HG02623 (cell line): Measurements from ENCODE around the gene BEND6.
"Not testable (repeated sequence)": the region's sequence is repeated elsewhere in the genome, so short reads cannot be mapped to it uniquely, and the experiment has no call there.

Experiments used
- ATAC-seq: cut with Tn5 transposase; IDR thresholded peaks from one replicate; pipeline ENCODE4 v1.9.1; 2021; ENCODE audit warnings: moderate library complexity; ENCODE audit not compliant: unreplicated experiment

Gene BEND6

DNA sequence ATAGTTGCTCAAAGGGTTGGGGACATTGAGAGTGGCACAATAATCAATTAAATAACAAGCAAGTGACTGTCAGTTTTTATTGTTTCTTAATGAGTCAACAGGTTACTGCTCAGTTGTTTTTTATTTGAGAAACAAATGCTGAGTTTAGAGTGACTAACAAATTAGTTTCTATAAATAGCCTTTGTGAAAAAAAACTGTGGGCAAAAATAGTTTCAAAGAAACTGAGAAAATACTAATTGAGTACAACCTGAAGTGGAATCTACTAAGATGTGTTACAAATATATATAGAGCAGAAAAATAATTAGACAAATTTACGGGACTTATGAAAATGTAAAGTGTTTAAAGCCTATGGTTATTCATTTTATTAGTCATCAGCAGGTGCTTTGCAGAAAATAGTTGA, 22.3 kb downstream of the BEND6 start:
- ATAC-seq, result no peak

DNA sequence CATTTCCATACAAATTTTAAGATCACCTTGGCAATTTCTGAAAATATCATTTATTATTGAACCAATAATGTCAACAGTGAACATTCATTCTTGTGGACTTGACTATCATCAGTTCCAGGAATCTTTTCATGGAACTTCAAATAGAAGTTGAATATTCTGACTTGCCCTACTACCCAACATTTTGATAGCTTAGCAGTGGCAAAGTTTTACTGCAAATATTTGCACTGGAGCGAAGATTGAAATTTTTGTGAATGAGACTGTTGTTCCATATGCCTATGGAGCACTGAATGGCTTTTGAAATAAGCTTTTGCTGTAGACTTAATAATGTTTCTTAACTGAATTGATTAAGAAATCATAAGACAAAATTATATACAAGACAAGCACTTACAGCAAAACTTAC, 23.6 kb downstream of the BEND6 start:
- ATAC-seq, result no peak

DNA sequence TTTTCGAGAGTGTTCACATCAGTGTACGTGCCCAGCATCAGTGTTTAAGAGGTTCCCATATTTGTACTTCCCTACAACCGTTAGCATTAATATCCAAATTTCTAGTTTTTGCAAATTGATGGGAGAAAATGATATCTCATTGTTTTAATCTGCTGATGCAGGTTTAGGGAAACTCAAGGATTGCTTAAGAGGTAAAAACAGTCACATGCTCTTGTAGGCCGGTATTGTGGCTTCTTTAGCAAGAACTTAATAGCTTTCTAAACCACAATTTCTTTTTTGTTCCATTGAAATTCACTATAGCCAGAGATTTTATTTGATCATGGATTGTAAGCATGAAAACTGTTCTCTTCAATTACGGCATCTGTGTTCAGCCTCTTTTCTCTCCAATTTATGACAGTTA, 29.5 kb downstream of the BEND6 start:
- no peak for ATAC-seq

DNA sequence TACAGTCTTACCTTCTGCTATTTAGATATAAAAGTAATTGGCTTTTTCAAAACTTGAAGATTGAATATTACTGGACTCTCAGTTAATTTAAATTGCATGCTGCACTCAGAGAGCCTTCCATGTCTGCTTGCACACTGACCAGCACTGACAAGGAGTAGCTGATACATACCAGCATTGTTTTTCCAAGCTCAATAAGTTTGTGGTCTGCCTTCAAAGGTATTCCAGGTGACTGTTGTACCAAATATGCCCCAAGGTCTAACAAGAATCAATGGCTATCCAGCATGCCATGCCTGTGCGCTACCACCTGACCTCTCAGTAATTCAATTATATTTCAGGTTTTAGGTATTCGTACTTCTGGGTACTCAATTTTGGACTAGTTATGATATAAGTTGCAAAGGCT, 30.0 kb downstream of the BEND6 start:
- ATAC-seq, result no peak

DNA sequence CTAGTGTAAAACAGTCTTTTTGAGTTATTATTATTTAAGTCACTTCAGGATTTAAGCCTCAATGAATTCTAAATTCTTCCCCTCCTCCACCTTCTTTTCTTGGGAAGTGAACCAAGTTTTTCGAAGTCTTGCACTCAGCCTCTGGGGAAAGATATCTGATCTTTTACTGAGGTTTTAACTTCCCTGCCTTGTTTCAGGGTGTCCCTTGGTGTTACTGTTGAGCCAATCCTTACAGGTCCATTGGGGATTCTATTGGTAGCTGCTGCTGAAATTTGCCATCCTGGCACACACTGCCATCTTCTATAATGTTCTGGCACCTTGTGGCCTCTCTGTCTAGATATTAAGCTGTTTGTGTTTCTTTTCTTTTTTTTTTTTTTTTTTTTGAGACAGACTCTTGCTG, 31.7 kb downstream of the BEND6 start:
- ATAC-seq, result no peak

DNA sequence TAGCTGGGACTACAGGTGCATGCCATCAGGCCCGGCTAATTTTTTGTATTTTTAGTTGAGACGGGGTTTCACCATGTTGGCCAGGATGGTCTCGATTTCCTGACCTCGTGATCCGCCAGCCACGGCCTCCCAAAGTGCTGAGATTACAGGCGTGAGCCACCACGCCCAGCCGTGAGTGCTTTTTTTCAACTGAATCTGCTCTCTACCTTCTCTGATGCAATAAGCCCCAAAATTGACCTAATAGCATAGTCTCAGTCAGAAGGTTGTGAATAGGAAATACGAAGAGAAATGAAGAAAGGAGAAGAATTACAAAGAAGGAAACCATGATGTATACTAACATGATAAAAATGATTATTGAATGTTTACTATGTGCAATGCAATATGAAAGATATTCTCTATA, 33.2 kb downstream of the BEND6 start:
- ATAC-seq, result no peak

DNA sequence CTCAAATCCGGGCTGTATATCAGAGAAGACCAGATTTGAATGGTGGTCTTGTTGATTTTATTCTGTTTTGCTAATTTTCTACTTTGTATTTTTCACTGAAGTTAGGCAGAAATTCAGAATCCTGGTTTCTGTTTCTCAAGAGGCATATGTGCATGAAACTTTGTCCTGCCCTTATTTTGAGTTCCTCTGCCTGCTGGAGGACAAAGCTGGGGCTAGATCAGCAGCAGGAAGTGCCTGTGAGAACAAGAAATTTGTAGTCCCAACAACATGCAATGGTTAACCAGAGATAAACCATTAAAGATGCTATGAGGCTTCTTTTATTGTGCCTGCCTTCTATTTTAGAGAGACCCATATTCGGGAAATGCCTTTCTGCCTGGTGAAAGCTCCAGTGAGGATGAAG, 37.1 kb downstream of the BEND6 start:
- no peak for ATAC-seq

DNA sequence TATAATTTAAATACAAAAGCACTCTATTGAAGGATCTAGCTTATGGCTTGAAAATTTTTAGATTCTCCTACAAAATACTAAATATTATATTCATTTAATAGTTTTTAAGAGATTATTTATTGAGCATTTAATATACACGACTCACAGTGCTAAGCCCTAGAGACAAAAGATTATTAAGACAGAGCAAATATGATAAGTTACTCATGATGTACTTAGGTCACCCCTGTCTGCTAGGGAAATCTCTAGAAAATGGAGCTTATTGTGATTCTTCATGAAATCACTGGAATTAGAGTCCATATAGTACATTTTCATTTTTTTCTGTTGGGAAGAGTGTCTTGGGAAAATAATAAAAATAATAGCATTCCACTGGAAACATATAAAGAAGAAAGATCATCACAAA, 37.8 kb downstream of the BEND6 start:
- no peak for ATAC-seq

DNA sequence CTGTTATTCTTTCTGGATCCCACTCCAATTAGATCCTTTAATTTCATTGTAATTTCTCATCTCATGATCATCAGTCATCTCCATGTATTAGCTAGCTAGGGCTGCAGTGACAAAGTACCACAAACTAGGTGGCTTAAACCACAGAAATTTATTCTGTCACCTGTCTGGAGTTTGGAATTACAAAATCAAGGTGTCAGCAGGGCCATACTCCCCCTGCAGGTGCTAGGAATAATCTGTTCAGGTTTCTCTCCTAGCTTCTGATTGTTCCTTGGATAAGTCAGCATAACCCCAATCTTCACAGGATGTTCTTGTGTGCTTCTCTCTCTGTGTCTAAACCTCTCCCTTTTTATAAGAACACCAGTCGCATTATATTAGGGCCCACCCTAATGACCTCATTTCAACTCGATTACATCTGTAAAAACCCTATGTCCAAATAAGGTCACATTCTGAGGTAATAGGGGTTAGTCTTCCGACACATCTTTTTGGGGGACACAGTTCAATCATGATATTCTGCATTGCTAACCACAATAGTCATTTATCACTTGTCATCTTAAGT, 40.5 kb downstream of the BEND6 start:
- ATAC-seq, result no peak

DNA sequence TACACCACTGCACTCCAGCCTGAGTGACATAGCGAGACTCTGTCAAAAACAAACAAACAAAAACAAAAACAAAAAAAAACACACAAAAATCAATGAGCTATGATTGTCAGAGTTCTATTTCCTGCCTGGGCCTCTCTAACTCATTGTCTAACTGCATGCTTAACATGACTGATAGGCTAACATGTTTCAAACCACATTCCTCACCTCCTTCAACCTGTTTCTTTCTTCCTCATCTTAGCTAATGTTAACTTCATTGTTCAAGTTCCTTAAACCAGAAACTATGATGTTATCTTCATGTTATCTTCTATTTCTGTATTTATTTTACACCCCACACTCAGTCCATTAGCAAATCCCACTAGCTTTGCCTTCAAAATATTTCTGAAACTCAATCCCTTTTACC, 41.5 kb downstream of the BEND6 start:
- ATAC-seq, result no peak

DNA sequence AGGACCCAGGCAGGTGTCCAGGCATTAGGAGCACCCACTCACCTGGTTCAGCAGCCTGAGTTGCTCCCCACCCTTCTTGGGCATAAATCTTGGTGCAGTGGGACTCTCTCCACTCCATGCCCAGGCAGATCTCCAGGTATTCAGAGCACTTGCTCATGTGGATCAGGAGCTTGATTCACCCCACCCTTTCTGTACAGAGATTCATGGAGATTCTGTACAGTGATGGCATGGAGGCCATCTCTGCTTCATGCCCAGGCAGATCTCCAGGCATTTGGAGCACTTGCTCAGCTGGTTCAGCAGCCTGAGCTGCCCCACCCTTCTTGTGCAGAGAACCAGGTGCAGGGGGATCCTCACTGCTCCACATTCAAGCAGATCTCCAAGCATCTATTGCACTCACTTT, 44.1 kb downstream of the BEND6 start:
- no peak for ATAC-seq

DNA sequence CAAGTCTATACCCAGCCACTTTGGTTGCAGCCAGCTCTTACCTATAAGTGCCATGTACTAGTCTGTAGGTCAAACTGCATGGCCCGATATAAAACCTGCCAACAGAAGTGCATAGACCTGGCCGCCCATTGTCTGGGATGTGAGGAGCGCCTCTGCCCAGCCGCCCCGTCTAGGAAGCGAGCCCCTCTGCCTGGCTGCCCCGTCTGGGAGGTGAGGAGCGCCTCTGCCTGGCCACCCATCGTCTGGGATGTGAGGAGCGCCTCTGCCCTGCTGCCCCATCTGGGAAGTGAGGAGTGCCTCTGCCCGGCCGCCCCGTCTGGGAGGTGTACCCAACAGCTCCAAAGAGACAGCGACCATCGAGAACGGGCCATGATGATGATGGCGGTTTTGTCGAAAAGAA, 44.8 kb downstream of the BEND6 start:
- ATAC-seq, result not testable (repeated sequence)

DNA sequence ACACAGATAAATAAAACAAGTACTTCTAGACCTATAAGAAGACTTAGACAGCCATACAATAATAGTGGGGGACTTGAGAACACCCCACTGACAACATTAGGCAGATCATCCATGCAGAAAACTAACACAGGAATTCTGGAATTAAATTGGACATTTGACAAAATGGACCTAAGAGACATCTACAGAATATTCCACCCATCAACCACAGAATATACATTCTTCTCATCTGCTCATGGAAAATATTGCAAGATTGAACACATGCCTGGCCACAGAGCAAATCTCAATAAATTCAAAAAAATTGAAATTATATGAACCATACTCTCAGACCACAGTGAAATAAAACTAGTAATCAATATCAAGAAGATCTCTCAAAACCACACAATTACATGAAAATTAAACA, 47.3 kb downstream of the BEND6 start:
- ATAC-seq, result no peak

DNA sequence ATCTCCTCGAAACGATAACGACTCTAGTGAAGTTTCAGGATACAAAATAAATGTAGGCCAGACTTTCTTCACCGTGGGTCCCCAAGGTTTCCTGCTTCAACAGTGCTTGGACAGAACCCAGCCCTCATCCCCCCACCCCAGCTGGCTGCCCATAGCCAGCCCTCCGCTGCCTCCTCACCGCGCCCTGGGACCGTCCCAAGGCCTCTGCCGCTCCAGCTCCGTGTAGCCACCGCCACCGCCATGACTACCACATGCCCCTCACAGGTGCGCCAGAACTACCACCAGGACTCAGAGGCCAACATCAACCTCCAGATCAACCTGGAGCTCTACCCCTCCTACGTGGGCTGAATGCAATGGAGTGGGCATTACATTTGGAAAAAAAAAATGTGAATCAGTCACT, 49.4 kb downstream of the BEND6 start:
- ATAC-seq, result no peak

DNA sequence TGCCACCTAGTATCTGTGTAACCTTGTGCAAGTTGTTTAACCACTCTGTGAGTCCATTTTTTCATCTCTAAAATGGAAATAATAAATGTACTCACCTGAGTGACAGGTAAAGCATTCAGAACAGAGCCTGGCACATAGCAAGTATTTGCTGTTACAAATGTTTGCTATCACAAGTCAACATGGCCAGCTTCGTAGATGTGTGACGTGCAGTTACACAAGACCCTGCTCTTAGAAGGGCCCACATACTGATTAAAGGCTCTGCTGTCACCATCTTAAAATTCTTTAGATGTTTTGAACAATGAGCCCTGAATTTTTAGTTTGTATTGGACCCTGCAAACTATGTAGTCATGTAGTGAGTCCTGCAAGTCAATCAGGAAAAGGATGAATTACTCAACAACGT, 51.2 kb downstream of the BEND6 start:
- no peak for ATAC-seq

DNA sequence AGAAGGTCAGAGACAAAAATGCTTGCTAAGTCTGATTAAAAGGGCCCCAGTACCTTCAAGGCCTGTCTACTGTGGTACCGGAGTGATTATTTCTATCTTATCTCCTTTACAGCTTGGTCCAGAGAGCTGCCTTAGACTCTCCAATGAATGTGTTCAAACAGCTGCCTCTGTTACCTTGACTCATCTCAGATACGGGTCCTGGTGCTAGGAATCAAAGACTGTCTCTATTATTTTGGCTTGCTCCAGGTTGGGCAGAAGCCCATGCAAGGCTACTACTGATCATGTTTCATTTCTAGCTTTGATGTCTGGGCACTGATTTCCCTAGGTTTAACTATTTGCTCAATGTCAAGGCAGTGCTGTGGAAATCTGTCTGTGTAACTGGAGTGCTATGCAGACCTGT, 53.2 kb downstream of the BEND6 start:
- ATAC-seq, result not testable (repeated sequence)

DNA sequence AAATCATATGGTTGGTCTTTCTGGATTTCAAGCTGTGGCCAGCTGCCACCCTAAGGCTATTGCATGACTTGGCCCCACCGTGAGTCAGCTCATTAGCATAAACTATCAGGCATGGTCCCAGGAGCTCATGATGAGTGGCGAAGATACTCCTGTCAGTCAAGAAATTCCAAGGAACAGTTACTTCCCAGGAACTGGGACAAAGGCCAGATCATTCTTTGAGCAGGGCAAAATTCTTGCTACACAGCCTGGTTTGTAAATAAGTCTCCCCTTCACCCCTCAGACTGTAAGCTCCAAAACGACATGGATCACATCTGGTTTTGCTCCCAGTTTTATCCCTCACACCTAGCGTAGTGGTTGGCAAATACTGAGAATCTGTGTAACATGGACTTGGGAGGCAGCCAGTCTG, 58.6 kb downstream of the BEND6 start:
- ATAC-seq, result no peak

DNA sequence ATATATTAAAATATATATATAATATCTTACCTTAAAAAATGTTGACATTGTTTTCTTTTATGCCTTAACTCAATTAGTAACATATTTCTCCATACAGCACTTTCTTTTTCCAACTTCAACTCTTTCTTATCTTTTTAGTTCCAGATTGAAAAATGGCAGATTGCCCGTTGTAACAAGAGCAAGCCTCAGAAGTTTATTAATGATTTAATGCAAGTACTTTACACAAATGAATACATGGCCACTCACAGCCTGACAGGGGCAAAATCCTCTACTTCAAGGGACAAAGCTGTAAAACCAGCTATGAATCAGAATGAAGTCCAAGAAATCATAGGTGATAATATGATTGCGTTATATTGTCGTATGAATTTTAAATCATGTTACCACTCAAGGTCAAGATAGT, 62.2 kb downstream of the BEND6 start:
- ATAC-seq, result no peak

DNA sequence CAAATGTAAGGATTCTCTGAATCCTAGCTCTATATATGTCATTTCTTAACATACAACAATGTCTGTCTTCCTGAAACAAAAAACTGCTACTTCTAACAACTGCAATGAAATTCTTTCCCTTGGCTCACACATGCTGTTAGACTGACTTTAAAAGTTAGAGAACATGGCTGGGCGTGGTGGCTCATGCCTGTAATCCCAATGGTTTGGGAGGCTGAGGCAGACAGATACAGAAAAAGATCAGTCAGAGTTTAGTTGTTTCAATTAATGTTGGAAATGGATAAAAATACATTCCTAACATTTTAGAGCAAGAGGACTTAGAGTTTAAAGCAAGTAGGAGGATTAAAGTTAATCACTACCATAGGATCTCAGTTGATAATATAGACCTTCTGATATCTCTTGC, 62.9 kb downstream of the BEND6 start:
- ATAC-seq, result no peak

DNA sequence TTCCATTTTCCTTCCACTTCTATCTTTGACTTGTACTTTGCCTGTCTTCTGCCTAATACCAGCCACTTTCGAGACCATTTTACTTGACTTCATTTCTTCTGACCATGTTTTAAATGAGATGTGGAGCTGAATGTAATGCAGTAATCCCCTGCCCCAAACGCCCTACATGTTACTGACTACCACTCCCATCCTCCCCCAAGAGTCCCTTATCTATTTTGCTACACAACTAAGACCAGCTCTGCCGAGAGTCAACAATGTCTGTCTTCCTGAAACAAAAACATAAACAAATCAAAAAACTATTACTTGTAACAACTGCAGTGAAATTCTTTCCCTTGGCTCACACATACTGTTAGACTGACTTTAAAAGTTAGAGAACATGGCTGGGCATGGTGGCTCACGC, 64.5 kb downstream of the BEND6 start:
- no peak for ATAC-seq

DNA sequence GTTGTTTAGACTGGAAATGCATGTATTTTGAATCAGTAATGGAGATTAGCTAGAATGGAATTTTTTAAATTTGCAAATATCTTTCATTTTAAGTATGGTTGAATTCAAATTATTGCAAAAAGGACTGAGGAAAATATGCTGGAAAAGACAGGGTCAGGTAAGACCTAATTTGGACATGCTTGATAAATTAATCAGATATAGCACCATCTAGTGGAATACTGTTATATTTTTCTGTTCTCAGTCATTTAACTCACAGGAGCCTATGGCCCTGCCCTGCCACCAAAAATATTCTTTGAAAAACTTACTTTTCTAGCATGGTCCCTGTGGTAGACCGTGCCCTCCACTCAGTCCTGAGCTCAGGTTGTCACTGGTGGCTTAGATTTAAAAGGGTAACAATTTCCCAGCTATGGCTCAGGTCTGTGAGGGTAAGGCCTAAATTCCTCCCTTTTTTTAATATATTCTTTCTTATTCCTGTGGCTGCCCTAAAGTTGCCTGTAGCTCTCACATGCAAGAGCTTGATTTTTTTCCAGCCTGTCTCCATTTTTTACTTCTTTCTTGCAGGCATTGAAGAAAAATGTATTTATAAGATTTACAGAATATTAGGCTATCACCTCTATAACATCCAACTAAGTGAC, 66.3 kb downstream of the BEND6 start:
- ATAC-seq, result no peak

DNA sequence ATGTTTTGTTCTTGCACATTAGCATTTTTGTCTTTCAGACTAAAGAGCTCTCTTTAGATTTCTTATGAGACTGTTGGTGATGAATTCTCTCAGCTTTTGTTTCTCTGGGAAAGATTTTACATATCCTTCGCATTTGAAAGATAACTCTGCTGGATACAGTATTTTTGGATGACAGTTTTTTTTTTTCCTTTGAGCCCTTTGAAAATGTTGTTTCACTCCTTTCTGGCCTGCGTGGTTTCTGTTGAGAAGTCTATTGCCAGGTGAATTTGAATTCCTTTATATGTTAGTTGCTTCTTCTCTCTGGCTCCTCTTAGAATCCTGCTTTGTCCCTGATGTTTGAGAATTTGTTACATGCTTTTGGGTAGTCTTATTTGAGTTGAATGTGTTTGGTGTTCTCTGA, 69.4 kb downstream of the BEND6 start:
- no peak for ATAC-seq

DNA sequence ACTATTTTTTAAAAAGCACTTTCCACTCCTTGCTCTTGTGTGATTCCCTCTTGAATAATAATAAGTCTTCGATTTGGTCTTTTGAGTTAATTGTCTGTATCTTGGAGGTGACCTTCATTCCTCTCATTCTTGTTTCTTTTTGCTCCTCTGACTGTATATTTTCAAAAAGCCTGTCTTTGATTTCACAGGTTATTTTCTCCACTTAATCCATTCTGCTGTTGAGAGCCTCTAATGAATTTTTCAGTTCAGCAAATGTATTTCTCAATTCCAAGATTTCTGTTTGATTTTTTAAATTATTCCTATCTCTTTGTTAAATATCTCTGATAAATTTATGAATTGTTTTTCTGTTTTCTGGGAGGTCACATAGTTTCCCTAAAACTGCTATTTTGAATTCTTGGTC, 69.9 kb downstream of the BEND6 start:
- ATAC-seq, result no peak
